ENCODE data around the gene AHDC1. TPM values are rescaled to one million over a fixed set of nuclear protein-coding genes. Genes with fewer than 3 reads are reported as not detected.

Gene AHDC1
- total RNA-seq, 1 donor from 2014 or later, result 7.0 TPM

GRCh38 chr1:27549807-27550408 is 54.0 kb downstream of the AHDC1 start:
- Histone ChIP-seq H3K4me1 (no peaks in the 10 kb centered on the region), H3K27ac (no peak overlapping the region), H3K9me3 (ENCODE audit: low read depth) (no peaks in the 10 kb centered on the region), H3K36me3 (no peaks in the 10 kb centered on the region), H3K4me2 (no peak overlapping the region), H2AFZ (replicated peaks) (no peak overlapping the region), H3K9ac (no peak overlapping the region), H4K20me1 (ENCODE audit: low read depth) (peaks cover 52% of the 10 kb centered on the region), H3K27me3 (no peaks in the 10 kb centered on the region), H3K4me3 (no peak overlapping the region), H3F3A (ENCODE audit: low read depth) (no peaks in the 10 kb centered on the region), H3K79me2 (ENCODE audit: low read depth) (peaks cover 42% of the 10 kb centered on the region)
- Mint-ChIP-seq H3K27ac (no peak overlapping the region), H3K27me3 (ENCODE audit: insufficient read depth, low read depth) (peaks cover 2% of the 10 kb centered on the region), H3K36me3 (peaks cover 24% of the 10 kb centered on the region), H3K4me3 (no peak overlapping the region), H3K9me3 (no peaks in the 10 kb centered on the region), H3K4me1 (peaks cover 7% of the 10 kb centered on the region)
- no peak for TF ChIP-seq EZH2phosphoT487 (IDR thresholded peaks at IDR 0.05)
- TF ChIP-seq EZH2 (IDR thresholded peaks at IDR 0.05), result no peak
- TF ChIP-seq CTCF (IDR thresholded peaks at IDR 0.05), result no peak
- DNase-seq (ENCODE audit: low spot score), result no peak

GRCh38 chr1:27548858-27549719 is 54.9 kb downstream of the AHDC1 start:
- no peak overlapping the region for H3K27ac ChIP-seq
- H3K27ac Mint-ChIP-seq, result no peak overlapping the region
- no peaks in the 10 kb centered on the region for H3K36me3 ChIP-seq
- TF ChIP-seq EZH2 (IDR thresholded peaks at IDR 0.05) (no peak), CTCF (IDR thresholded peaks at IDR 0.05) (no peak), EZH2phosphoT487 (IDR thresholded peaks at IDR 0.05) (no peak)
- no peak overlapping the region for H3K9ac ChIP-seq
- DNase-seq (ENCODE audit: low spot score), result no peak
- peaks cover 50% of the 10 kb centered on the region for H4K20me1 ChIP-seq (ENCODE audit: low read depth)
- no peaks in the 10 kb centered on the region for H3K4me1 ChIP-seq
- no peaks in the 10 kb centered on the region for H3K9me3 ChIP-seq (ENCODE audit: low read depth)
- peaks cover 13% of the 10 kb centered on the region for H3K4me1 Mint-ChIP-seq
- H3K79me2 ChIP-seq (ENCODE audit: low read depth), result peaks cover 48% of the 10 kb centered on the region
- H3K4me3 ChIP-seq, result no peak overlapping the region
- H3K27me3 Mint-ChIP-seq (ENCODE audit: insufficient read depth, low read depth), result peaks cover 2% of the 10 kb centered on the region
- peaks cover 27% of the 10 kb centered on the region for H3K36me3 Mint-ChIP-seq
- no peak overlapping the region for H3K4me3 Mint-ChIP-seq
- H3K9me3 Mint-ChIP-seq, result no peaks in the 10 kb centered on the region
- no peaks in the 10 kb centered on the region for H3F3A ChIP-seq (ENCODE audit: low read depth)
- H3K27me3 ChIP-seq, result no peaks in the 10 kb centered on the region
- no peak overlapping the region for H3K4me2 ChIP-seq
- no peak overlapping the region for H2AFZ ChIP-seq (replicated peaks)

GRCh38 chr1:27548136-27548853 is 55.6 kb downstream of the AHDC1 start:
- no peak for DNase-seq (ENCODE audit: low spot score)
- H2AFZ ChIP-seq (replicated peaks), result no peak overlapping the region
- H3K4me3 ChIP-seq, result no peak overlapping the region
- no peak overlapping the region for H3K4me3 Mint-ChIP-seq
- H3K27ac Mint-ChIP-seq, result no peak overlapping the region
- no peak overlapping the region for H3K27ac ChIP-seq
- peaks cover 15% of the 10 kb centered on the region for H3K4me1 Mint-ChIP-seq
- H3K4me2 ChIP-seq, result no peak overlapping the region
- no peaks in the 10 kb centered on the region for H3F3A ChIP-seq (ENCODE audit: low read depth)
- no peaks in the 10 kb centered on the region for H3K36me3 ChIP-seq
- H3K9me3 Mint-ChIP-seq, result no peaks in the 10 kb centered on the region
- H3K9ac ChIP-seq, result no peak overlapping the region
- peaks cover 23% of the 10 kb centered on the region for H3K36me3 Mint-ChIP-seq
- H3K27me3 Mint-ChIP-seq (ENCODE audit: insufficient read depth, low read depth), result peaks cover 2% of the 10 kb centered on the region
- H3K27me3 ChIP-seq, result no peaks in the 10 kb centered on the region
- no peaks in the 10 kb centered on the region for H3K9me3 ChIP-seq (ENCODE audit: low read depth)
- no peak for TF ChIP-seq EZH2 (IDR thresholded peaks at IDR 0.05)
- no peak for TF ChIP-seq CTCF (IDR thresholded peaks at IDR 0.05)
- TF ChIP-seq EZH2phosphoT487 (IDR thresholded peaks at IDR 0.05), result no peak
- no peaks in the 10 kb centered on the region for H3K4me1 ChIP-seq
- peaks cover 49% of the 10 kb centered on the region for H4K20me1 ChIP-seq (ENCODE audit: low read depth)
- peaks cover 51% of the 10 kb centered on the region for H3K79me2 ChIP-seq (ENCODE audit: low read depth)

All from neural progenitor cell (in vitro differentiated cells).